ENCODE measurements around the gene PLIN5. TPM values are rescaled to one million over a fixed set of nuclear protein-coding genes. Genes with fewer than 3 reads are reported as not detected.

PLIN5 gene
- total and polyA plus RNA-seq, 2 of the 8 experiments (the other 6 are each of a cell fraction or from before 2014, with no cell fraction given), result 2.0 to 2.5 TPM

DNA sequence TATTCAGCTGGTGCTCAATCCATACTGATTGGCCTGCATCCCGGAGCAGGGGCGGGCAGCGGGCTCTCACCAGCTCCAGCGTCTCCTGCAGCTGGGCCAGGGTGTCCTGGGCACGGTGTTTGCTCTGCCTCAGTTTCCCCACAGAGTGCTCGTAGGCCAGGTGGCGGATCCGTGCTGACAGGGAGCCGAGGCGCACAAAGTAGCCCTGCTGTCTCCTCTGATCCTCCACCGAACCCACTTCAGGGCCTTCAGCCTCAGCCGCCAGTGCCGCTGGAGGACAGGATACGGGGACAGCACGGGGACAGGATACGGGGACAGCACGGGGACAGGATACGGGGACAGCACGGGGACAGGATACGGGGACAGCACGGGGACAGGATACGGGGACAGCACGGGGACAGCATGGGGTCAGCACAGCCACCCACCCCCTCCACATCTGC is 9.4 kb downstream of the PLIN5 start (continued):
- TF ChIP-seq GABPA (IDR thresholded peaks at IDR 0.05; ENCODE audit: borderline replicate concordance, insufficient read depth, low read length) (no peak), KDM1A (IDR thresholded peaks at IDR 0.05; ENCODE audit: borderline replicate concordance, low read length) (no peak), YY1 (IDR thresholded peaks at IDR 0.05; ENCODE audit: low read depth, low read length) (no peak), GTF2F1 (IDR thresholded peaks at IDR 0.05; ENCODE audit: borderline replicate concordance, low read depth, low read length) (no peak), KDM4A (IDR thresholded peaks at IDR 0.05; ENCODE audit: low read depth, low read length, severe bottlenecking) (no peak), NRF1 (IDR thresholded peaks at IDR 0.05; ENCODE audit: low read depth, low read length) (no peak)
